ENCODE results near the gene NRAP.

- TF ChIP-seq EZH2 (IDR thresholded peaks at IDR 0.05; ENCODE audit: insufficient read depth, poor library complexity, severe bottlenecking) (no peak), EZH2phosphoT487 (IDR thresholded peaks at IDR 0.05; ENCODE audit: insufficient read depth, low read depth) (no peak)
Measured at GRCh38 chr10:113569576-113569975, 94.3 kb downstream of the NRAP start.

All from GM23248 (cell line).